HG03565 (cell line): ENCODE data around the gene NIPBL.
"Not testable (repeated sequence)": the region's sequence is repeated elsewhere in the genome, so short reads cannot be mapped to it uniquely, and the experiment has no call there.

Experiments used
- ATAC-seq: cut with Tn5 transposase; IDR thresholded peaks from one replicate; pipeline ENCODE4 v1.9.1; 2021; ENCODE audit warnings: mild to moderate bottlenecking, moderate library complexity; ENCODE audit not compliant: unreplicated experiment

Gene NIPBL

DNA sequence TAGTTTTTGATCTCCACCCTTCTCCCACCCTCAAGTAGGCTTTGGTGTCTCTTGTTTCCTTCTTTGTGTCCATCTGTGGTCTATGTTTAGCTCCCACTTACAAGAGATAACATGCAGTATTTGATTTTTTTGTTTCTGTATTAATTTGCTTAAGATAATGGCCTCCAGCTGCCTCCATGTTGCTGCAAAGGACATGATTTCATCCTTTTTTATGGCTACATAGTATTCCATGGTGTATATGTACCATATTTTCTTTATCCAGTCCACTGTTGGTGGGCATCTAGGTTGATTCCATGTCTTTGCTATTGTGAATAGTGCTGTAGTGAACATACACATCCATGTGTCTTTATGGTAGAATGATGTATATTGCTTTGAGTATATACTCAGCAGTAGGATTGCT, 24.5 kb downstream of the NIPBL start:
- not testable (repeated sequence) for ATAC-seq

DNA sequence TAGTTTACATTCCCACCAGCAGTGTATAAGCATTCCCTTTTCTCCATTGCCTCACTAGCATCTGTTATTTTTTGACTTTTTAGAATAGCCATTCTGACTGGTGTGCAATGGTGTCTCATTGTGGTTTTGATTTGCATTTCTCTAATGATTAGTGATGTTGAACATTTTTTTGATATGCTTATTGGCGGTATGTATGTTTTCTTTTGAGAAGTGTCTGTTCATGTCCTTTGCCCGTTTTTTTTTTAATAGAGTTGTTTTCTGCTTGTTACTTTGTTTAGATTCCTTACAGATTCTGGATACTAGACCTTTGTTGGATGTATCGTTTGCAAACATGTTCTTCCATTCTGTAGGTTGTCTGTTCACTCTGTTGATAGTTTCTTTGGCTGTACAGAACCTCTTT, 25.3 kb downstream of the NIPBL start:
- ATAC-seq = no peak

GRCh38 chr5:36902353-36902752, 25.8 kb downstream of the NIPBL start:
- no peak for ATAC-seq

GRCh38 chr5:36904677-36905076, 28.1 kb downstream of the NIPBL start:
- no peak for ATAC-seq

DNA sequence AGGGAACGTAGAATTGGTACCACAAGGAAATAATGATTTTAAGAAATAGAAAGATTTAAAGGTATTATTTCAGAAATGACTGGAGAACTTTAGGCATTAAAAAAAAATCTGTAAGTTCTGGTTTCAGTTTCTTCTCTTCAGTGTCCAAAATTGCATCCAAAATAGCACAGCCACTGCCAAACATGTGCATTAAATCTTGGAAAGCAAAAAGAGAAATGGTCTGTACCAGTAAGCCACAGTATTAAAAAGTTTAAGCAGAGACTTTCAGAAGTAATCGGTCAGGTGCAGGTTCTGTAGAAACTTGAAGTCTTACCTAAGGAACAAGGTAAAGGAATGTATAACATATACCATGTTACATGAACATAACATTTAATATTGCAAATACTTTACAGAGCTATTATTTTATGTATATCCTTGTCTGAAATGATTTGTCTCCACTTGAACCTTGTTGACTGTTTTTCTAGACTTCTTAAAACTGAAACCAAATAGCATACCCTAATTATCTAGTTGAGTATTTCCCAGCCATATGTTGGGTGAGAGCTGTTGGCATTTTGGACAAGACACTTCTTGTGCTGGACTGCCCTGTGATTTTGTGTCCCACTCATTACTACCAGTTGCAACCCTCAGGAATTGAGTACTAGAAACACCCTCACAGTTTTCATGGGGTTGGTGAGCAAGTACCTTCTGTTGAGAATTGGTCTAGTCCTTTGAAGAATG, 32.1 kb downstream of the NIPBL start:
- no peak for ATAC-seq

DNA sequence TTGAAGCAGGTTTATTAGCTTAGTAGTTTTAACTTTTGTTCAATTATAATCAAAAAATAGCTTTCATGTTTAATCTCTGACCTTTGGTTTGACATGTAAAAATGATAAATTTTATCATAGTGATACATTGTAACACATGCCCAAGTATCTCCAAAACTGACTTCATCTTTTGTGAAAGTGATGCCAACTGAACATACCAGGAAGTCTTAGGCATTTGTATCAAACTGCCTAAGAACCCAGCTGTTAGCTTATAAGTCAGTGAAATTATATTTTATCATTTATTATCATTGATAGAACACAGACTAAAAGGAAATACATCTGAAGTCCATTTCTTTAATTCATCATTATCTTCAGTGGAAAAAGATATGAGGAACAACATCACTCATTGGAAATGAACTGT, 39.1 kb downstream of the NIPBL start:
- no peak for ATAC-seq

DNA sequence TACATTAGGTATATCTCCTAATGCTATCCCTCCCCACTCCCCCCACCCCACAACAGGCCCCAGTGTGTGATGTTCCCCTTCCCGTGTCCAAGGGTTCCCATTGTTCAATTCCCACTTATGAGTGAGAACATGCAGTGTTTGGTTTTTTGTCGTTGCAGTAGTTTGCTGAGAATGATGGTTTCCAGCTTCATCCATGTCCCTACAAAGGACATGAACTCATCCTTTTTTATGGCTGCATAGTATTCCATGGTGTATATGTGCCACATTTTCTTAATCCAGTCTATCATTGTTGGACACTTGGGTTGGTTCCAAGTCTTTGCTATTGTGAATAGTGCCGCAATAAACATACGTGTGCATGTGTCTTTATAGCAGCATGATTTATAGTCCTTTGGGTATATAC, 40.0 kb downstream of the NIPBL start:
- ATAC-seq = not testable (repeated sequence)

DNA sequence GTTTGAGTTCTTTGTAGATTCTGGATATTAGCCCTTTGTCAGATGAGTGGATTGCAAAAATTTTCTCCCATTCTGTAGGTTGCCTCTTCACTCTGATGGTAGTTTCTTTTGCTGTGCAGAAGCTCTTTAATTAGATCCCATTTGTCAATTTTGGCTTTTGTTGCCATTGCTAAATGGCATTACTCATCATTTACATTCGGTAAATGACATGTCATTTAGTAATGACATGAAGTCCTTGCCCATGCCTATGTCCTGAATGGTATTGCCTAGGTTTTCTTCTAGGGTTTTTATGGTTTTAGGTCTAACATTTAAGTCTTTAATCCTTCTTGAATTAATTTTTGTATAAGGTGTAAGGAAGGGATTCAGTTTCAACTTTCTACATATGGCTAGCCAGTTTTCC, 40.8 kb downstream of the NIPBL start:
- ATAC-seq = not testable (repeated sequence)

DNA sequence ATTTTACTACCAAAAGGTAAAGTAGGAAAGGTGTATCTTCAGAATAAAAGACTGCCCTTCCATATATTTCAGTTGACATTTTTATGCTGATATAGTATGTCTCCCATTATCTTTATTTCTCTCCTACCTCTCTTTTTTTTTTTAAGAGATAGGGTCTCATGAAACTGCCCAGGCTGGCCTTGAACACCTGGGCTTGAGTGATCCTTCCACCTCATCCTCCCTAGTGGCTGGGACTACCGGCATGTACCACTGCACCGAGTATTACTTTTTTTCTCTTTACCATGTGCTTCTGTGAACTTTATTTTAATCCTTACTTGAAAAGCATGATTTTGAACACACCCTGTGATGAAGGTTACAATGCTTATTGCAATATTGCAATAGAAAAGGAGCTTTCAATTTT, 42.7 kb downstream of the NIPBL start:
- ATAC-seq = no peak

DNA sequence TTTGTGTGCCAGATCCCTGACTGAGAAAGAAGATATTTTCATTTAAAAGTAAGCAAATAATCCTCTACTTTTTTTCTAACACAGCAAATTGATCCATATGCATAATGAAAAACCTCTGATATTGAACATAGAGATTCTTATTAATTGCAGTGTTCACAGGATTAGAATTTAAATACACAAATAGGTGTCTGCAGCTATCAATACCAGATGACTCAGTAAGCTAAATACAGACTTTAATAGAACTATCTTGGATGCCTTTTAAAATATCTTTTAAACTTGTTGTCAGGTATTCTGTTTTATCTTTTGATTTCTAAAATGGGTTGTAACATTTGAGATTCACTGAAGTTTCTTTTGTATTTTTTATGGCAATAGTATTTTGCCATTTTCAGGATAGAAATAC, 43.1 kb downstream of the NIPBL start:
- ATAC-seq = no peak

DNA sequence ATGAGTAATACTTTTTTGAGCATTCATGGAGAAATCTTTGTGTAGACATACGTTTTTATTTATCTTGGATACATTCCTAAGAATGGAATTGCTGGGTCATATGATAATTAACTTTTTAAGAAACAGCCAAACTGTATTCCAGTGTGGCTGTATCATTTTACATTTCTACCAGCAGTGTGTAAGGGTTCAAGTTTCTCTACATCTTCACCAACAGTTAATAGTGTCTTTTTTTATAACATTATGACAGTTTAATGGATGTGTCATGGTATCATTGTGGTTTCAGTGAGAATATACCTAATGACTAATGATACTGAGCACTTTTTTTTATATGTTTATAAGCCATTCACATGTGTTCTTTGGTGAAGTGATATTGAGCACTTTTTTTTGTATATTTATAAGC, 52.4 kb downstream of the NIPBL start:
- ATAC-seq = no peak

- no peak for ATAC-seq
Observed at GRCh38 chr5:36929438-36929837, 52.9 kb downstream of the NIPBL start.

DNA sequence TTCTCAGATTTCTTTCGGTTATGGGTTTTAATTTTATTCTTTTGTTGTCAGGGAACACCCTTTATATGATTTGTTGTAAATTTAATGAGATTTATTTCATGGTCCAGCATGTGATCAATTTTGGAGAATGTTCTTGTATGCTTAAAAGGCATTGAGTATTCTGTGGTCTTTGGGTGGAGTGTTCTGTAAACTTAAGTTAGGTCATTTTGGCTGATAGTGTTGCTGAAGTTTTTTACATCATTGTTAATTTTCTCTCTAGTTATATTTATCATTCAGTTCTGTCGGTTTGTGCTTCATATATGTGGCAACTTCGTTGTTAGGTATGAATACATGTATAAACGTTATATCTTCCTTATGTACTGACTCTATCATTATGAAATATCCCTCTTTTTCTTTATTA, 55.5 kb downstream of the NIPBL start:
- no peak for ATAC-seq

GRCh38 chr5:36932699-36933098, 56.1 kb downstream of the NIPBL start:
- ATAC-seq = no peak

DNA sequence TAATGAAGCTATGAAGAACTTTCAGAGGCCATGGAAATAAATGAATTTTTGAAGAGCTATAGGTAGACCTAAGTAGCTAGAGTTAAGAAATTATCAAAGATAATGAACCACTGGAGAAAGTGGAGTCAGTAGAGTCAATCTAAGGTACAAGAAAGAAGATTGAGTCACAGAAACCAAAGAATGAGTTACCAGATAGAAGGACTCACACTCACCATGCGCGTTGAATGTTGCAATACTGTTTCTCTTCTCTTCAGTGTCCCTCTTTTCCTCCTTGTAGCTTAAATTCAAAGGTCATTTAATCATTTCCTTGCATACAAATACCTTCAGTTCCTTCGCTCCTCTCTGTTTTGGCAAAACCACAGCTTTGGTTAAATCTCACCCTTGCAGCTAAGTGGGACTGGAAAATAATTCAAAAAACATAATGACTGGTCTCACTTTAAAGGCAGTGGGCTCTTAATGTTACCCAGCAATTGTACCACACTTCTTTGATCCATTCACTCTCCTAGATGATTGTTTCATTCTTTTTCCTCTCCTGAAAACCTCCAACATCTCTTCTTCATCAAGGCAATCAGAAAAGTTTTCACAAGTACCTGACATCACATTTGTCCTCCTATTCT, 58.3 kb downstream of the NIPBL start:
- ATAC-seq = no peak

DNA sequence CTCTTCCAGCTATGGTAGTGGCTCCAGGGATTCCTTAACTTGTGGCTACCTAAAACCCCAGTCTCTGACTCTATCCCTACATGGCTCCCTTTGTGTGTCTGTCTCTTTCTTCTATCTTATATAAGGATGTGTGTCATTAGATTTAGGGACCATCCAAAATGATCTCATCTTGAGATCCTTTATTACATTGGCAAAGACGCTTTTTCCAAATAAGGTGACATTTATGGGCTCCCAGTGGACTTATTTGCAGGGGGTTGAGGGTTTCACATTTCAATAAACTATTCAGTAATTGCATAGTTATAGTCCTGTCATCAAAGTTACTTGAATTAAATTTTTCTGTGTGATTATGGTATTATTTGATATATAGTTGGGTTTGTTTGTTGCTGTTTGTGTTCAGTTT, 59.2 kb downstream of the NIPBL start:
- no peak for ATAC-seq

DNA sequence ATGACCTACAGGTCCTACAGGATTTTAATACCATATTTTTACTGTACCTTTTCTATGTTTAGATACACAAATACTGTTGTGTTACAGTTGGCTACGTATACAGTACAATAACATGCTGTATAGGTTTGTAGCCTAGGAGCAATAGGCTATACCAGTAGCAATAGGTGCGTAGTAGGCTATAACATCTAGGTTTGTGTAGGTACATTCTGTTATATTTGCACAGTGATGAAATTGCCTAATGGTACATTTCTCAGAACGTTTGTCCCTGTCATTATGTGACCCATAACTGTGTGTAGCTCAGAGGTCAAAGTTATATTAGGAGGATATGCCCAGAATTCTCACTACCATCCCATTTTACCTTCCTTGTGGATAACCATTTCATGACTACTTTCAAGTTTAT, 59.7 kb downstream of the NIPBL start:
- ATAC-seq = no peak

GRCh38 chr5:36938129-36938528, 61.6 kb downstream of the NIPBL start:
- no peak for ATAC-seq

DNA sequence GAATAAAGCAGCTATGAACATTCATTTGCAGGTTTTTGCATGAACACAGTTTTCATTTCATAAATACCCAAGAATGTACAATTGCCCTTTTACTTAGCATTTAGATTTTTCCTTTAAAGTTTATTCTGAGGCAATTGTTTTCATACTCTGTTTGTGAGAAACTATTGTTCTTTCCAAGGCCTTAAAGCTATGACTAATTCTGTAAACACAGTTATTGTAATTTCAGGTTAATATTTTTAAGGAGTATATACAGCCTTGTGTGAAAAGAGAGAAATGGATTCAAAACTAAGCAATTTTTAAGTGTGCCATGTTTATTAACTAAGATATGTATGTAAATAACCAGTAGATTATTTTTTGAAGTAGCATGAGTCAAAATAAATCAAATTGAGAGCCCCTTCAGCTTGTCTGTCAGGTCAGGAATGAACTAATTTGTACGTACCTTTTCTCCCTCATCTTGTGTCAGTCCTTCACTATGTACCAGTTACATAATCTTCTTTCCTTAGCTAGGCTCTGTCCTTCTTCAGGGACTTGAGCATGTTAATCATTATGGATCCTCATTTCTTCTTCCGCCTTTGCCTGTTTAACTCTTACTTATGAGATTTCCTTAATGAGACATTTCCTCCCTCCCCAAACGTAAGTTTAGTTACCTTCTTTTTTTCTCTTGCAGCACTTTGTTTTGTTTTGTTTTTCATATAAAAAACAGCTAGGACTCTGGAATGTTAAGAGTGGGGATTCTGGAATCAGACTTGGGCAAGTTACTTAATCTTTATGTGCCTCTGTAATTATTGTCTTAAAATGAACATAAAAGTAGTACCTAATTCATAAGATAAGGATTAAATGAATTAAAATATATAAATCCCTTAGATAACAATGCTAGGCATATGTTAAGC, 63.6 kb downstream of the NIPBL start:
- ATAC-seq = no peak

- ATAC-seq = no peak
Observed at GRCh38 chr5:36943584-36943983, 67.0 kb downstream of the NIPBL start.

- ATAC-seq = no peak
Observed at GRCh38 chr5:36944024-36944423, 67.5 kb downstream of the NIPBL start.
